Measurements from ENCODE around the gene DDX46. TPM values are rescaled to one million over a fixed set of nuclear protein-coding genes. Genes with fewer than 3 reads are reported as not detected.

The DDX46 gene
- total RNA-seq, 2 donors from 2014 or later: 78.7 to 79.4 TPM

DNA sequence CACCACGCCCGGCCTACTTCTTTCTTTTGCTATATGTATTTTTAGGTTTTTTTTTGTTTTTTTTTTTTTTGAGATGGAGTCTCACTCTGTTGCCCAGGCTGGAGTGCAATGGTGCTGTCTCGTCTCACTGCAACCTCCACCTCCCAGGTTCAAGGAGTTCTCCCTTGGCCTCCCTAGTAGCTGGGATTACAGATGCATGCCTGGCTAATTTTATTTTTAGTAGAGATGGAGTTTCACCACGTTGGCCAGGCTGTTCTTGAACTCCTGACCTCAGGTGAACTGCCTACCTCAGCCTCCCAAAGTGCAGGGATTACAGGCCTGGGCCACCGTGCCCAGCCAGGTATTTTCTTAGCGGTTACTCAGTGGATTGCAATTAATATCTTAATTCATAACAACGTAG is 63.3 kb downstream of the DDX46 start:
- H3K9me3 ChIP-seq (ENCODE audit: control insufficient read depth, low read length): no peaks in the 10 kb centered on the region

GRCh38 chr5:134824681-134825080 is 66.1 kb downstream of the DDX46 start:
- Mint-ChIP-seq H3K36me3 (ENCODE audit: low read depth) (peaks cover 57% of the 10 kb centered on the region), H3K27me3 (ENCODE audit: insufficient read depth) (no peaks in the 10 kb centered on the region), H3K9me3 (no peaks in the 10 kb centered on the region), H3K27ac (no peak overlapping the region), H3K4me1 (no peaks in the 10 kb centered on the region), H3K4me3 (no peak overlapping the region)
- WGBS, 2 experiments (ENCODE audit: insufficient coverage in 1 of 2, insufficient read length in 1 of 2): 93% methylated on average over 1 of the region's 1 CpG; no CpG with 5 or more reads in 1 of the 2 experiments
- DNase-seq: no peak
- Histone ChIP-seq H3K9me3 (ENCODE audit: control insufficient read depth, low read length) (no peaks in the 10 kb centered on the region), H3K4me3 (ENCODE audit: low read length) (no peak overlapping the region), H3K4me1 (ENCODE audit: control insufficient read depth, insufficient read depth, low read length) (no peaks in the 10 kb centered on the region), H3K27me3 (ENCODE audit: control insufficient read depth, insufficient read depth, low read length, poor library complexity, severe bottlenecking) (no peaks in the 10 kb centered on the region), H3K9ac (ENCODE audit: extremely low read depth, low read length, poor library complexity, severe bottlenecking) (no peak overlapping the region), H3K36me3 (ENCODE audit: control insufficient read depth, insufficient read depth, low read length) (peaks cover 86% of the 10 kb centered on the region), H3K27ac (ENCODE audit: low read depth, low read length) (no peak overlapping the region)
- TF ChIP-seq, protein P1, sequence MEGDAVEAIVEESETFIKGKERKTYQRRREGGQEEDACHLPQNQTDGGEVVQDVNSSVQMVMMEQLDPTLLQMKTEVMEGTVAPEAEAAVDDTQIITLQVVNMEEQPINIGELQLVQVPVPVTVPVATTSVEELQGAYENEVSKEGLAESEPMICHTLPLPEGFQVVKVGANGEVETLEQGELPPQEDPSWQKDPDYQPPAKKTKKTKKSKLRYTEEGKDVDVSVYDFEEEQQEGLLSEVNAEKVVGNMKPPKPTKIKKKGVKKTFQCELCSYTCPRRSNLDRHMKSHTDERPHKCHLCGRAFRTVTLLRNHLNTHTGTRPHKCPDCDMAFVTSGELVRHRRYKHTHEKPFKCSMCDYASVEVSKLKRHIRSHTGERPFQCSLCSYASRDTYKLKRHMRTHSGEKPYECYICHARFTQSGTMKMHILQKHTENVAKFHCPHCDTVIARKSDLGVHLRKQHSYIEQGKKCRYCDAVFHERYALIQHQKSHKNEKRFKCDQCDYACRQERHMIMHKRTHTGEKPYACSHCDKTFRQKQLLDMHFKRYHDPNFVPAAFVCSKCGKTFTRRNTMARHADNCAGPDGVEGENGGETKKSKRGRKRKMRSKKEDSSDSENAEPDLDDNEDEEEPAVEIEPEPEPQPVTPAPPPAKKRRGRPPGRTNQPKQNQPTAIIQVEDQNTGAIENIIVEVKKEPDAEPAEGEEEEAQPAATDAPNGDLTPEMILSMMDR (conservative IDR thresholded peaks at IDR 0.05): no peak

More for the DNA sequence above, 63.3 kb downstream of the DDX46 start:
- H3K4me1 ChIP-seq (ENCODE audit: control insufficient read depth, insufficient read depth, low read length): no peaks in the 10 kb centered on the region
- no peaks in the 10 kb centered on the region for H3K27me3 ChIP-seq (ENCODE audit: control insufficient read depth, insufficient read depth, low read length, poor library complexity, severe bottlenecking)
- Mint-ChIP-seq H3K9me3 (no peaks in the 10 kb centered on the region), H3K4me1 (no peaks in the 10 kb centered on the region), H3K36me3 (ENCODE audit: low read depth) (peaks cover 58% of the 10 kb centered on the region), H3K4me3 (no peak overlapping the region), H3K27me3 (ENCODE audit: insufficient read depth) (no peaks in the 10 kb centered on the region), H3K27ac (no peak overlapping the region)
- TF ChIP-seq, protein P1 (conservative IDR thresholded peaks at IDR 0.05): no peak
- DNase-seq: no peak
- no peak overlapping the region for H3K27ac ChIP-seq (ENCODE audit: low read depth, low read length)
- WGBS, 2 experiments (ENCODE audit: insufficient coverage in 1 of 2, insufficient read length in 1 of 2): 97 to 98% methylated on average over 4 to 7 of the region's 7 CpGs
- H3K9ac ChIP-seq (ENCODE audit: extremely low read depth, low read length, poor library complexity, severe bottlenecking): no peak overlapping the region
- no peak overlapping the region for H3K4me3 ChIP-seq (ENCODE audit: low read length)
- peaks cover 80% of the 10 kb centered on the region for H3K36me3 ChIP-seq (ENCODE audit: control insufficient read depth, insufficient read depth, low read length)

DNA sequence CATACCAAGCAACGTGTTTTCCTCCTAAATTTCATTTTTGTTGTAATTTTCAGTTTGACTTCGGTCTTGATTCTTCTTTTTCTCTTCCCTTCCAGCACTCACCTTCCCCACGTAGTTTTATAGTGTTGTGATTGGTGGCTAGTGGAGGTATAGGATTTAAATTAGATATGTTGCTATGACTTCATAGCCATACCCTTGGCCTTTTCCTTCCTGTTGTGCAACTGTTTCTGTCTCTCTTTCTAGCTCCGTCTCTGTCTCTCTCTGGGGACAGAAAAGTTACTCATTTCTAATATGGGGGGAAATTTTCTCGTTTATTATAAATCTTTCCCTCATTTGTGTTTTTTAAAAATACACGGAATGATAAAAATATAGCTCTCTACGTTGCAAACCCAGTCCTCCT is 66.6 kb downstream of the DDX46 start:
- no peaks in the 10 kb centered on the region for H3K9me3 Mint-ChIP-seq
- H3K4me3 Mint-ChIP-seq: no peak overlapping the region
- no peaks in the 10 kb centered on the region for H3K9me3 ChIP-seq (ENCODE audit: control insufficient read depth, low read length)
- TF ChIP-seq, protein P1 (conservative IDR thresholded peaks at IDR 0.05): no peak
- H3K27me3 Mint-ChIP-seq (ENCODE audit: insufficient read depth): no peaks in the 10 kb centered on the region
- H3K4me3 ChIP-seq (ENCODE audit: low read length): no peak overlapping the region
- H3K27ac Mint-ChIP-seq: no peak overlapping the region
- no peak for DNase-seq
- H3K36me3 Mint-ChIP-seq (ENCODE audit: low read depth): peaks cover 53% of the 10 kb centered on the region
- no peaks in the 10 kb centered on the region for H3K4me1 Mint-ChIP-seq
- H3K4me1 ChIP-seq (ENCODE audit: control insufficient read depth, insufficient read depth, low read length): no peaks in the 10 kb centered on the region
- no peaks in the 10 kb centered on the region for H3K27me3 ChIP-seq (ENCODE audit: control insufficient read depth, insufficient read depth, low read length, poor library complexity, severe bottlenecking)
- H3K36me3 ChIP-seq (ENCODE audit: control insufficient read depth, insufficient read depth, low read length): peaks cover 82% of the 10 kb centered on the region
- no peak overlapping the region for H3K27ac ChIP-seq (ENCODE audit: low read depth, low read length)
- WGBS, 2 experiments (ENCODE audit: insufficient coverage in 1 of 2, insufficient read length in 1 of 2): 92 to 100% methylated on average over 4 to 6 of the region's 7 CpGs
- H3K9ac ChIP-seq (ENCODE audit: extremely low read depth, low read length, poor library complexity, severe bottlenecking): no peak overlapping the region

Measured in endodermal cell (in vitro differentiated cells).